ENCODE data around the gene BICDL1. TPM values are rescaled to one million over a fixed set of nuclear protein-coding genes. Genes with fewer than 3 reads are reported as not detected.

BICDL1 gene, protein sequence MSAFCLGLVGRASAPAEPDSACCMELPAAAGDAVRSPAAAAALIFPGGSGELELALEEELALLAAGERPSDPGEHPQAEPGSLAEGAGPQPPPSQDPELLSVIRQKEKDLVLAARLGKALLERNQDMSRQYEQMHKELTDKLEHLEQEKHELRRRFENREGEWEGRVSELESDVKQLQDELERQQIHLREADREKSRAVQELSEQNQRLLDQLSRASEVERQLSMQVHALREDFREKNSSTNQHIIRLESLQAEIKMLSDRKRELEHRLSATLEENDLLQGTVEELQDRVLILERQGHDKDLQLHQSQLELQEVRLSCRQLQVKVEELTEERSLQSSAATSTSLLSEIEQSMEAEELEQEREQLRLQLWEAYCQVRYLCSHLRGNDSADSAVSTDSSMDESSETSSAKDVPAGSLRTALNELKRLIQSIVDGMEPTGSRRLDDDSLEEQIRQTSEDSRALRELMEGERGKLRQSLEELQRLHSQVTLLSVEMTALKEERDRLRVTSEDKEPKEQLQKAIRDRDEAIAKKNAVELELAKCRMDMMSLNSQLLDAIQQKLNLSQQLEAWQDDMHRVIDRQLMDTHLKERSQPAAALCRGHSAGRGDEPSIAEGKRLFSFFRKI
- total RNA-seq (2022; extraction: Qiagen RNA extraction): 2.9 to 4.6 TPM (median 4.0 TPM) in 5 replicates

DNA sequence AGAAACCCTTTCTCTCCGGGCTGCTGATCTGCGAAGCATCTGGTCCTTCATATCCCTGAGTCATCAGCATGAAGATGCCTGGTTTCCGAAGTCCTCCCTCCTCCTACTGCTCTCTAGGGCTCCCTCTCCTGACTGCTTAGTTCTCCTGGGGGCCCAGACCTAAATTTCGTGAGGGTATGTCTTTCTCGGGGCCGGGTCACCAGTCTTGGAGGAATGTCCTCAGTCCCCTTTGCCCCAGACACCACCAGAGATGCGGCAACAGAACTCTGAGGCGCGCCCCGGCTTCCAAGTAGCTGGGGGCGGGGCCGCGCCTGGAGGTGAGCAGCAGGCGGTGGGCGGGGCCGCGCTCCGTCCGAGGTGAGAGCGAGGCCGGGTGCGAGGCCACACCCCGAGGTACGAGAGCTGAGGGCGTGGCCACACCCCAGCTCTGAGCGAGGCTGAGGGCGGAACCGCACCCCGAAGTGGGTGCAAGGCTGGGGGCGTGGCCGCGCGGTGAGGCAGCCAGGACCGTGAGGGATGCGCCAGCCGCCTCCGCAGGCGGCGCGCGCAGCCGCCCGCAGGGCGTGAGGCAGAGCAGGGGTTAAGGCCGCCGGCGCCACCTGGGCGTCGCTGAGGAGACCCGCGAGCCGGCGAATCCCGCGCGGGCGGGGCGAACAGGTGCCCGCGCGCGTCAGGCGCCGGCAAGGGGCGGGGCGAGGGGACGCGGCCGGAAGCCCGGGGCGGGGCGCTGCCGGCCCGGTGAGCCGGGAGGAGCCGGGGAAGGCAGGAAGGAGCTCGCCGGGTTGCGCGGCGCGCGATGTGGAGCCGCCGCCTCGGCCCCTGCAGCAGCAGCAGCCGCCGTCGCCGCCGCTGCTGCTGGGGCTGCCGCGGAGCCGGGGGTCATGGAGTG, at the start of gene BICDL1:
Gene BICDL1 (plus strand): TSS at position 765 of the 889 bp plus-strand sequence. CDS start 633 bp downstream, outside the sequence.

DNA sequence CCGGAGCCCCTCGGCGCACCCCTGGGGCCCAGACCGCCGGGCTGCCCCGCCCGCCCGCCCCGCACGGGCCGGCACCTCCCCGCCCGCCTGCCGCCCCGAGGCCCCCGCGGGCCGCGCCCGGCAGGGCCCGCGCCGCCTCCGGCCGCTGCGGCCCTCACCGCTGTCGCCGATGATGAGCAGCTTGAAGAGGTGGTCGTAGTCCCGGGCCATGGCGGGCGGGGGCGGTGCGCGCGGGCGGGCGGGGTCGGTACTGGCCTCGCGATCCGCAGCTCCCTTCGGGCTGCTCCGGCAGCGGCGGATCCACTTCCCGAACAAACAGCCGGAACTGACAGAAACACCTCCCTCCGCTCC, 127.4 kb downstream of the BICDL1 start, which contains the start of gene RAB35:
Gene RAB35 (minus strand): TSS at position 313 of the 351 bp plus-strand sequence. CDS start 103 bp downstream, at position 210.

Other genes with a start within 250 kb of the BICDL1 start
- gene CIT, start 111.9 kb upstream of the BICDL1 start, total RNA-seq (2022; extraction: Qiagen RNA extraction): 9.4 to 14.4 TPM (median 10.9 TPM) in 5 replicates
- 76.5 to 86.6 TPM (median 83.3 TPM) in 5 replicates for gene RAB35, start 127.5 kb downstream of the BICDL1 start, total RNA-seq (2022; extraction: Qiagen RNA extraction)
- gene GCN1, start 205.5 kb downstream of the BICDL1 start, total RNA-seq (2022; extraction: Qiagen RNA extraction): 50.8 to 56.5 TPM (median 51.9 TPM) in 5 replicates
- gene RPLP0, start 211.9 kb downstream of the BICDL1 start, total RNA-seq (2022; extraction: Qiagen RNA extraction): 3,507 to 3,667 TPM (median 3,535 TPM) in 5 replicates